ENCODE data around the gene HOOK1. TPM values are rescaled to one million over a fixed set of nuclear protein-coding genes. Genes with fewer than 3 reads are reported as not detected.

The HOOK1 gene
- total RNA-seq, 1 donor from 2014 or later = 11.3 TPM

Other genes with a start within 250 kb of the HOOK1 start
- 0.49 TPM for gene CYP2J2, start 111.8 kb downstream of the HOOK1 start, total RNA-seq

Data from temporal lobe (tissue), 1 donor.